H1 (cell line): Measurements from ENCODE around the gene TBX15. TPM values are rescaled to one million over a fixed set of nuclear protein-coding genes. Genes with fewer than 3 reads are reported as not detected.
A peak's percentile ranks its signal among the peaks of the same experiment; 100 is the strongest.

ENCODE experiments used
- CTCF ChIA-PET: fragments of 300-600 bp; sonication (Branson Sonifier 250); formaldehyde crosslinking; loops from one replicate; lab custom pipeline; 2021; ENCODE audit not compliant: partially characterized antibody; lab: Charles Lee
- POLR2A ChIA-PET: fragments of 300-600 bp; sonication (Branson Sonifier 250); formaldehyde crosslinking; loops from one replicate; lab custom pipeline; 2021; ENCODE audit warnings: inconsistent platforms; ENCODE audit not compliant: partially characterized antibody; lab: Charles Lee
- DNase-seq, 2 experiments: peaks; one replicate each; pipeline versions ENCODE4 v3.0.0 to v3.0.0-alpha.2; 2010 to 2022; ENCODE audit warnings: low spot score in 2 of 2, low read depth in 1 of 2, mixed read lengths in 1 of 2
- FAIRE-seq: peaks from 2 replicates; lab custom pipeline; 2011; peaks lifted over from hg19 to GRCh38; lab: Jason Lieb, UNC
- H2AFZ ChIP-seq: 2 replicates; pipeline ENCODE4 v1.8.1; 2012; ENCODE audit warnings: low read length, inconsistent platforms
- H2AK5ac ChIP-seq: 2 replicates; pipeline ENCODE4 v1.6.1; 2013; ENCODE audit warnings: low read depth, low read length
- H2BK120ac ChIP-seq: replicated peaks from 2 replicates; pipeline ENCODE3; 2013; ENCODE audit warnings: low read depth, low read length, inconsistent platforms
- H2BK12ac ChIP-seq: 2 replicates; pipeline ENCODE4 v1.6.1; 2013; ENCODE audit warnings: low read depth, low read length
- H2BK15ac ChIP-seq: 2 replicates; pipeline ENCODE4 v1.6.1; 2013; ENCODE audit warnings: low read length
- H2BK20ac ChIP-seq: 2 replicates; pipeline ENCODE4 v1.6.1; 2013; ENCODE audit warnings: low read length
- H2BK5ac ChIP-seq: 2 replicates; pipeline ENCODE4 v1.6.1; 2013; ENCODE audit warnings: low read depth, low read length
- H3K14ac ChIP-seq: 2 replicates; pipeline ENCODE4 v1.6.1; 2013; ENCODE audit warnings: inconsistent platforms; ENCODE audit not compliant: insufficient read length
- H3K18ac ChIP-seq: 2 replicates; pipeline ENCODE4 v1.6.1; 2013; ENCODE audit warnings: low read length; ENCODE audit errors: extremely low read depth
- H3K23ac ChIP-seq: 2 replicates; pipeline ENCODE4 v1.6.1; 2013; ENCODE audit warnings: inconsistent platforms; ENCODE audit not compliant: insufficient read length
- H3K23me2 ChIP-seq: 2 replicates; pipeline ENCODE4 v1.6.1; 2013; ENCODE audit warnings: low read depth, low read length
- H3K27ac ChIP-seq: 2 replicates; pipeline ENCODE4 v1.6.1; 2011; ENCODE audit warnings: low read depth, low read length, inconsistent platforms
- H3K27me3 ChIP-seq, 4 experiments: replicated peaks in 1 of 4; 1 replicate in 1 of 4; 2 replicates in 3 of 4; pipeline versions ENCODE4 v1.6.1 to v1.8.1; 2011 to 2013; ENCODE audit warnings: low read length in 3 of 4, mild to moderate bottlenecking in 3 of 4, inconsistent platforms in 2 of 4, mixed read lengths in 2 of 4, moderate library complexity in 1 of 4; ENCODE audit not compliant: control insufficient read depth in 3 of 4, insufficient read depth in 3 of 4; ENCODE audit errors: extremely low read depth in 1 of 4
- H3K36me3 ChIP-seq, 4 experiments: 2 replicates each; pipeline versions ENCODE4 v1.6.1 to v1.8.1; 2011 to 2013; ENCODE audit warnings: mild to moderate bottlenecking in 4 of 4, low read length in 3 of 4, moderate library complexity in 2 of 4, control low read depth in 1 of 4, inconsistent platforms in 1 of 4; ENCODE audit not compliant: insufficient read depth in 4 of 4, control insufficient read depth in 2 of 4
- H3K4ac ChIP-seq: replicated peaks from 2 replicates; pipeline ENCODE3; 2013; ENCODE audit warnings: low read length, low read depth, mixed read lengths, inconsistent platforms; ENCODE audit not compliant: insufficient read length
- H3K4me1 ChIP-seq, 4 experiments: replicated peaks in 1 of 4; 1 replicate in 1 of 4; 2 replicates in 3 of 4; pipeline versions ENCODE4 v1.6.1 to v1.8.1; 2011 to 2013; ENCODE audit warnings: low read length in 3 of 4, inconsistent platforms in 2 of 4, mixed read lengths in 1 of 4; ENCODE audit not compliant: insufficient read depth in 4 of 4, control insufficient read depth in 3 of 4
- H3K4me2 ChIP-seq, 2 experiments: 2 replicates each; pipeline versions ENCODE4 v1.6.1 to v1.8.1; 2011 to 2013; ENCODE audit warnings: low read depth in 2 of 2, low read length in 2 of 2, control low read depth in 1 of 2, inconsistent platforms in 1 of 2, mild to moderate bottlenecking in 1 of 2; ENCODE audit not compliant: insufficient read depth in 1 of 2
- H3K4me3 ChIP-seq, 4 experiments: fragments of 200-600, 300-600 bp in 1 of 4; sonication (generic), shearing (Covaris generic), sonication (Bioruptor Twin) in 1 of 4; 2 replicates each; pipeline versions ENCODE4 v1.5.1 to v1.8.1; 2011 to 2016; ENCODE audit warnings: low read length in 4 of 4, low read depth in 3 of 4, control low read depth in 2 of 4, inconsistent platforms in 2 of 4, mild to moderate bottlenecking in 2 of 4, mixed read lengths in 1 of 4, moderate library complexity in 1 of 4; ENCODE audit not compliant: insufficient read depth in 2 of 4; ENCODE audit errors: extremely low read depth in 1 of 4
- H3K56ac ChIP-seq: replicated peaks from 2 replicates; pipeline ENCODE3; 2013; ENCODE audit warnings: low read depth, mild to moderate bottlenecking, mixed read lengths, low read length, inconsistent platforms; ENCODE audit not compliant: insufficient read length
- H3K79me1 ChIP-seq: 2 replicates; pipeline ENCODE4 v1.6.1; 2013; ENCODE audit warnings: low read depth, low read length, control low read depth
- H3K79me2 ChIP-seq, 2 experiments: 2 replicates each; pipeline versions ENCODE4 v1.6.1 to v1.8.1; 2012 to 2013; ENCODE audit warnings: low read length in 2 of 2, mild to moderate bottlenecking in 2 of 2, inconsistent platforms in 1 of 2; ENCODE audit not compliant: insufficient read depth in 2 of 2, control insufficient read depth in 1 of 2
- H3K9ac ChIP-seq, 4 experiments: replicated peaks in 1 of 4; 1 replicate in 1 of 4; 2 replicates in 3 of 4; pipeline versions ENCODE4 v1.6.1 to v1.8.1; 2011 to 2013; ENCODE audit warnings: low read depth in 3 of 4, low read length in 3 of 4, control low read depth in 2 of 4, mild to moderate bottlenecking in 2 of 4, moderate library complexity in 2 of 4, inconsistent platforms in 1 of 4; ENCODE audit errors: extremely low read depth in 1 of 4
- H3K9me3 ChIP-seq, 2 experiments: 2 replicates each; pipeline versions ENCODE4 v1.6.1 to v1.8.1; 2012 to 2013; ENCODE audit warnings: mild to moderate bottlenecking in 2 of 2, moderate library complexity in 2 of 2, control low read depth in 1 of 2, inconsistent platforms in 1 of 2, low read depth in 1 of 2, low read length in 1 of 2, mixed read lengths in 1 of 2; ENCODE audit not compliant: insufficient read depth in 2 of 2
- H4K20me1 ChIP-seq, 2 experiments: replicated peaks in 1 of 2; 2 replicates each; pipeline versions ENCODE3 to v1.8.1; 2011 to 2013; ENCODE audit warnings: inconsistent platforms in 2 of 2, low read length in 2 of 2, mild to moderate bottlenecking in 1 of 2; ENCODE audit not compliant: insufficient read depth in 2 of 2, control insufficient read depth in 1 of 2
- H4K5ac ChIP-seq: 2 replicates; pipeline ENCODE4 v1.6.1; 2013; ENCODE audit warnings: low read length, low read depth, mixed read lengths, inconsistent platforms; ENCODE audit not compliant: insufficient read length
- H4K8ac ChIP-seq: 2 replicates; pipeline ENCODE4 v1.8.0; 2013; ENCODE audit warnings: mild to moderate bottlenecking, moderate library complexity, low read length, inconsistent platforms; ENCODE audit not compliant: insufficient read depth; ENCODE audit errors: extremely low read depth
- H4K91ac ChIP-seq: replicated peaks from 2 replicates; pipeline ENCODE3; 2013; ENCODE audit warnings: low read length, mixed read lengths, inconsistent platforms; ENCODE audit not compliant: insufficient read length
- BCL11A ChIP-seq, 2 experiments: IDR thresholded peaks; one replicate each; pipeline ENCODE4 v1.6.1; 2011; ENCODE audit warnings: low read depth in 2 of 2, low read length in 2 of 2, mild to moderate bottlenecking in 2 of 2
- EP300 ChIP-seq, 2 experiments: IDR thresholded peaks; 1 replicate in 1 of 2; 2 replicates in 1 of 2; pipeline ENCODE4 v1.6.1; 2011 to 2012; ENCODE audit warnings: low read depth in 2 of 2, low read length in 2 of 2, mild to moderate bottlenecking in 2 of 2, borderline replicate concordance in 1 of 2, inconsistent platforms in 1 of 2, moderate library complexity in 1 of 2
- KDM5A ChIP-seq: fragments of 200-600 bp; IDR thresholded peaks from 2 replicates; pipeline ENCODE4 v1.7.1; 2012; ENCODE audit warnings: mild to moderate bottlenecking, low read length, inconsistent platforms, mixed read lengths
- POLR2AphosphoS5 ChIP-seq: IDR thresholded peaks from 2 replicates; pipeline ENCODE4 v1.6.1; 2011; ENCODE audit warnings: low read depth, low read length
- RFX5 ChIP-seq: IDR thresholded peaks from 2 replicates; pipeline ENCODE4 v1.6.1; 2011; ENCODE audit warnings: low read depth, low read length, improper control_type of control experiment, borderline replicate concordance
- RNF2 ChIP-seq: fragments of 200-900, 300-1000 bp; sonication (generic); IDR thresholded peaks from 2 replicates; pipeline ENCODE4 v1.7.1; 2016; ENCODE audit warnings: borderline replicate concordance, low read depth, mild to moderate bottlenecking, antibody characterized with exemption, low read length; ENCODE audit not compliant: poor library complexity, severe bottlenecking; ENCODE audit errors: missing control alignments
- SUZ12 ChIP-seq: fragments of 200-600 bp; sonication (generic); IDR thresholded peaks from 2 replicates; pipeline ENCODE4 v1.6.1; 2012; ENCODE audit warnings: mild to moderate bottlenecking, inconsistent platforms, low read length, moderate library complexity, mixed read lengths
- TCF12 ChIP-seq: IDR thresholded peaks from 2 replicates; pipeline ENCODE4 v1.6.1; 2011; ENCODE audit warnings: low read depth, mild to moderate bottlenecking, low read length
- ZNF274 ChIP-seq: IDR thresholded peaks from 2 replicates; pipeline ENCODE4 v1.7.0; 2012; ENCODE audit warnings: low read length, borderline replicate concordance; ENCODE audit errors: extremely low read depth
- WGBS, 2 experiments: shearing (Covaris generic) in 1 of 2; methylation state at CpG; one replicate each; pipeline versions ENCODE4 v1.1.6 to v1.1.7; 2013 to 2015; ENCODE audit warnings: low lambda C conversion rate in 2 of 2, mixed read lengths in 2 of 2, inconsistent platforms in 1 of 2, low coverage in 1 of 2, missing lambda C conversion rate in 1 of 2; ENCODE audit not compliant: insufficient replicate concordance in 2 of 2, insufficient coverage in 1 of 2, insufficient read length in 1 of 2; ENCODE audit errors: extremely low coverage in 1 of 2, missing lambda C conversion rate in 1 of 2; 5-methylcytosine and 5-hydroxymethylcytosine counted together
- polyA plus RNA-seq, 7 experiments: library from polyadenylated mRNA; depleted of rRNA in 3 of 7; stranded (reverse) in 5 of 7; unstranded in 2 of 7; fragments of >200 nt in 5 of 7; fragments of 200-250 nt in 2 of 7; gene quantifications; 1 replicate in 5 of 7; 2 replicates in 1 of 7; 4 replicates in 1 of 7; pipeline versions ENCODE4 v1.2.1 to v1.2.3, GENCODE V29; 2011 to 2013; ENCODE audit warnings: missing spikeins in 2 of 7, mixed read lengths in 2 of 7
- total RNA-seq: library from RNA; stranded (reverse); fragmentation: NEBNext Ultra II Directional; extraction: Animal tissue kit (Norgen Biotek cat#: 25700); gene quantifications from 2 replicates; pipeline ENCODE4 v1.2.1, GENCODE V29; 2021

The TBX15 gene
- total and polyA plus RNA-seq, 2 of the 8 experiments (the other 6 are each of a cell fraction or from before 2014, with no cell fraction given), result 0.14 to 0.24 TPM

GRCh38 chr1:119005724-119006405, 17.7 kb upstream of the TBX15 start:
- H4K20me1 ChIP-seq, result peaks cover 3 to 12% of the 10 kb centered on the region in 2 experiments
- H2AFZ ChIP-seq, result no peak overlapping the region
- H3K18ac ChIP-seq, result no peak overlapping the region
- DNase-seq (no peak), FAIRE-seq (no peak)
- no peak overlapping the region for H4K8ac ChIP-seq
- H3K4ac ChIP-seq, result no peak overlapping the region
- H3K27me3 ChIP-seq, result peaks cover 76 to 89% (median 82%) of the 10 kb centered on the region in 4 experiments
- H3K9ac ChIP-seq, result no peak overlapping the region
- no peak overlapping the region for H2BK20ac ChIP-seq
- peaks cover 0 to 5% (median 0%) of the 10 kb centered on the region in 4 experiments; a peak in 1 of 8 replicates for H3K36me3 ChIP-seq
- H3K23me2 ChIP-seq, result peaks cover 2% of the 10 kb centered on the region; the same call in 1 of the 2 replicates
- H3K56ac ChIP-seq, result no peak overlapping the region
- no peak overlapping the region for H2BK15ac ChIP-seq
- no peak overlapping the region for H4K91ac ChIP-seq
- H2BK5ac ChIP-seq, result no peak overlapping the region
- no peak overlapping the region for H3K27ac ChIP-seq
- no peak overlapping the region for H3K23ac ChIP-seq
- TF ChIP-seq POLR2AphosphoS5 (no peak), ZNF274 (no peak), SUZ12 (no peak), RNF2 (peak; percentile 95), KDM5A (no peak), TCF12 (no peak), EP300 (IDR thresholded peaks at IDR 0.05; ENCODE audit: borderline replicate concordance in 1 of 2, low read depth in 2 of 2, low read length in 2 of 2) (no peak), RFX5 (no peak), BCL11A (IDR thresholded peaks at IDR 0.05; ENCODE audit: low read depth in 2 of 2, low read length in 2 of 2) (no peak)
- TF ChIP-seq, all 59 proteins: peak for 1
- H3K14ac ChIP-seq, result no peak overlapping the region
- no peak overlapping the region for H2AK5ac ChIP-seq
- WGBS, 2 experiments, result 10% methylated on average over 17 of the region's 17 CpGs; no CpG with 5 or more reads in 1 of the 2 experiments
- CTCF ChIA-PET, result interaction anchor here (0.9 to 5.9 kb wide), 12 partner anchors 8 to 852 kb away, joined by 3 to 35 read pairs (median 4); partner anchors contain the start of gene WARS2
- no peak overlapping the region for H4K5ac ChIP-seq
- no peaks in the 10 kb centered on the region for H3K9me3 ChIP-seq
- H3K4me2 ChIP-seq, result peak overlapping the region; percentile 53 to 82; a peak in 2 of 4 replicates
- H3K4me3 ChIP-seq, result peak overlapping the region in 1 of 4 experiments; percentile 57; a peak in 1 of 8 replicates
- POLR2A ChIA-PET, result interaction anchor here (0.6 to 1.6 kb wide), 6 partner anchors 9 to 136 kb away, joined by 3 to 6 read pairs (median 3); no protein-coding TSS in a partner anchor
- H3K4me1 ChIP-seq, result peaks cover 0 to 27% (median 12%) of the 10 kb centered on the region in 4 experiments; a peak in 6 of 7 replicates
- no peaks in the 10 kb centered on the region for H3K79me2 ChIP-seq
- H2BK120ac ChIP-seq, result no peak overlapping the region
- H2BK12ac ChIP-seq, result no peak overlapping the region
- H3K79me1 ChIP-seq, result no peaks in the 10 kb centered on the region
